WTC11 (cell line): ENCODE data around the gene TNFRSF14. TPM values are rescaled to one million over a fixed set of nuclear protein-coding genes. Genes with fewer than 3 reads are reported as not detected.

Source experiments
- ATAC-seq: fragments of 200-7000 bp; cut with Tn5 transposase; 2 replicates; pipeline ENCODE4 v1.10.0; 2021; ENCODE audit warnings: mild to moderate bottlenecking, moderate library complexity
- CTCF ChIA-PET: fragments of 300-600 bp; sonication (Branson Sonifier 250); formaldehyde crosslinking; loops from one replicate; lab custom pipeline; 2021; ENCODE audit warnings: antibody characterized with exemption; lab: Charles Lee
- POLR2A ChIA-PET: fragments of 350-600 bp; sonication (Branson Sonifier 250); formaldehyde crosslinking; loops from one replicate; lab custom pipeline; 2021; ENCODE audit warnings: antibody characterized with exemption; lab: Charles Lee
- DNase-seq: peaks from one replicate; pipeline ENCODE4 v3.0.0; 2021; ENCODE audit warnings: low spot score
- H3K27ac Mint-ChIP-seq: 2 replicates; pipeline ENCODE4 v1.8.0; 2021; ENCODE audit warnings: mixed read lengths
- H3K27me3 Mint-ChIP-seq: 2 replicates; pipeline ENCODE4 v1.8.0; 2021; ENCODE audit warnings: low read depth, mild to moderate bottlenecking, moderate library complexity, mixed read lengths
- H3K36me3 Mint-ChIP-seq: 2 replicates; pipeline ENCODE4 v1.8.0; 2021; ENCODE audit warnings: mixed read lengths
- H3K4me1 Mint-ChIP-seq: 2 replicates; pipeline ENCODE4 v1.8.0; 2022; ENCODE audit warnings: mixed read lengths
- H3K4me3 Mint-ChIP-seq: 2 replicates; pipeline ENCODE4 v1.8.0; 2021; ENCODE audit warnings: mild to moderate bottlenecking, moderate library complexity, mixed read lengths
- H3K9me3 Mint-ChIP-seq: 2 replicates; pipeline ENCODE4 v1.8.0; 2021; ENCODE audit warnings: mixed read lengths
- ATF1 ChIP-seq: sonication (generic); formaldehyde crosslinking; IDR thresholded peaks from 2 replicates; pipeline ENCODE4 v1.8.1; 2023; ENCODE audit warnings: mild to moderate bottlenecking, moderate library complexity, missing genetic modification reagents
- CBFB ChIP-seq: sonication (generic); formaldehyde crosslinking; IDR thresholded peaks from 2 replicates; pipeline ENCODE4 v1.8.1; 2022; ENCODE audit warnings: mild to moderate bottlenecking, low read depth, missing genetic modification reagents
- CREB1 ChIP-seq: sonication (generic); formaldehyde crosslinking; IDR thresholded peaks from 2 replicates; pipeline ENCODE4 v1.8.0; 2023; ENCODE audit warnings: mild to moderate bottlenecking, missing genetic modification reagents
- E2F1 ChIP-seq: sonication (generic); formaldehyde crosslinking; IDR thresholded peaks from 2 replicates; pipeline ENCODE4 v1.8.0; 2022; ENCODE audit warnings: mild to moderate bottlenecking, missing genetic modification reagents
- GRHL2 ChIP-seq: fragments of 250-450 bp; sonication (Bioruptor Pico); IDR thresholded peaks from 2 replicates; pipeline ENCODE4 v1.8.0; 2022; ENCODE audit warnings: mild to moderate bottlenecking, moderate library complexity; ENCODE audit not compliant: insufficient replicate concordance, severe bottlenecking
- HMGXB4 ChIP-seq: sonication (generic); formaldehyde crosslinking; IDR thresholded peaks from 2 replicates; pipeline ENCODE4 v1.8.1; 2023; ENCODE audit warnings: mild to moderate bottlenecking, moderate library complexity, missing genetic modification reagents
- MYBL2 ChIP-seq: sonication (generic); formaldehyde crosslinking; IDR thresholded peaks from 2 replicates; pipeline ENCODE4 v1.8.1; 2023; ENCODE audit warnings: mild to moderate bottlenecking, moderate library complexity, missing genetic modification reagents
- RELA ChIP-seq: sonication (generic); formaldehyde crosslinking; IDR thresholded peaks from 2 replicates; pipeline ENCODE4 v1.8.1; 2022; ENCODE audit warnings: missing genetic modification reagents, mild to moderate bottlenecking, borderline replicate concordance
- SMAD4 ChIP-seq: sonication (generic); formaldehyde crosslinking; IDR thresholded peaks from 2 replicates; pipeline ENCODE4 v1.8.0; 2022; ENCODE audit warnings: mild to moderate bottlenecking, missing genetic modification reagents
- TEAD1 ChIP-seq: sonication (generic); formaldehyde crosslinking; IDR thresholded peaks from 2 replicates; pipeline ENCODE4 v1.8.0; 2022; ENCODE audit warnings: mild to moderate bottlenecking, missing genetic modification reagents
- ZBTB43 ChIP-seq: sonication (generic); formaldehyde crosslinking; IDR thresholded peaks from 2 replicates; pipeline ENCODE4 v1.8.1; 2023; ENCODE audit warnings: mild to moderate bottlenecking, missing genetic modification reagents
- ZMAT4 ChIP-seq: fragments of 250-450 bp; sonication (Bioruptor Pico); IDR thresholded peaks from 2 replicates; pipeline ENCODE4 v1.9.0; 2021; ENCODE audit warnings: mild to moderate bottlenecking
- ZNF281 ChIP-seq: sonication (generic); formaldehyde crosslinking; IDR thresholded peaks from 2 replicates; pipeline ENCODE4 v1.8.0; 2023; ENCODE audit warnings: mild to moderate bottlenecking, missing genetic modification reagents
- ZNF396 ChIP-seq: fragments of 250-450 bp; sonication (Bioruptor Pico); IDR thresholded peaks from 2 replicates; pipeline ENCODE4 v1.8.0; 2021; ENCODE audit warnings: mild to moderate bottlenecking, moderate library complexity, borderline replicate concordance
- ZNF423 ChIP-seq: fragments of 250-450 bp; sonication (Bioruptor Pico); IDR thresholded peaks from 2 replicates; pipeline ENCODE4 v2.1.2; 2022; ENCODE audit warnings: mild to moderate bottlenecking, moderate library complexity
- total RNA-seq: library from RNA; stranded (reverse); gene quantifications from 3 replicates; pipeline ENCODE4 v1.2.3, GENCODE V29; 2021

TNFRSF14 gene
- total RNA-seq, 1 experiment from 2014 or later, result 0.87 TPM

- DNase-seq, result no peak
- POLR2A ChIA-PET, result no interaction called here
- no peak for TF ChIP-seq CREB1 (CRISPR knock-in tag)
- no peak for TF ChIP-seq ZMAT4 (CRISPR knock-in tag)
- no peak for TF ChIP-seq CBFB (CRISPR knock-in tag)
- TF ChIP-seq ZNF281 (CRISPR knock-in tag), result no peak
- no peak for TF ChIP-seq ATF1 (CRISPR knock-in tag)
- TF ChIP-seq GRHL2 (CRISPR knock-in tag), result no peak
- no peak for TF ChIP-seq SMAD4 (CRISPR knock-in tag)
- TF ChIP-seq MYBL2, result no peak
- TF ChIP-seq HMGXB4 (CRISPR knock-in tag), result no peak
- no peak for TF ChIP-seq ZNF396 (CRISPR knock-in tag)
- TF ChIP-seq RELA (CRISPR knock-in tag), result no peak
- no peak for TF ChIP-seq E2F1
- no peak for TF ChIP-seq ZNF423 (CRISPR knock-in tag)
- no peak for TF ChIP-seq TEAD1
- H3K36me3 Mint-ChIP-seq, result peaks cover 23% of the 10 kb centered on the region
- no peak overlapping the region for H3K4me3 Mint-ChIP-seq
- H3K9me3 Mint-ChIP-seq, result no peaks in the 10 kb centered on the region
- no peaks in the 10 kb centered on the region for H3K27me3 Mint-ChIP-seq
- H3K27ac Mint-ChIP-seq, result no peak overlapping the region
- ATAC-seq, result no peak
- H3K4me1 Mint-ChIP-seq, result no peaks in the 10 kb centered on the region
- CTCF ChIA-PET, result interaction anchor here (1.1 to 1.4 kb wide), 2 partner anchors 10 to 21 kb away, joined by 4 to 6 read pairs; no protein-coding TSS in a partner anchor
Observed at GRCh38 chr1:2513939-2514652, 42.1 kb upstream of the TNFRSF14 start.

GRCh38 chr1:2514863-2515762, 41.1 kb upstream of the TNFRSF14 start:
- Mint-ChIP-seq H3K4me1 (no peaks in the 10 kb centered on the region), H3K9me3 (no peaks in the 10 kb centered on the region), H3K36me3 (peaks cover 21% of the 10 kb centered on the region), H3K27me3 (no peaks in the 10 kb centered on the region), H3K4me3 (no peak overlapping the region), H3K27ac (no peak overlapping the region)
- CTCF ChIA-PET, result interaction anchor here (0.6 to 1.4 kb wide), 4 partner anchors 8 to 20 kb away, joined by 3 to 7 read pairs (median 5); partner anchors contain the start of gene PANK4
- TF ChIP-seq ZBTB43, result no peak
- ATAC-seq (no peak), DNase-seq (no peak)
- POLR2A ChIA-PET, result no interaction called here
